CD4-positive, alpha-beta T cell treated with Interleukin-6 for 4 hours (primary cell): ENCODE measurements around the gene SETD3.

Source experiments
- DNase-seq: peaks from one replicate; pipeline ENCODE4 v3.0.0-alpha.2; 2020; ENCODE audit warnings: mixed read lengths

Gene SETD3

GRCh38 chr14:99387880-99388279 is 92.8 kb downstream of the SETD3 start:
- DNase-seq, result no peak

- DNase-seq, result no peak
Measured at GRCh38 chr14:99384450-99385417, 95.9 kb downstream of the SETD3 start.

- no peak for DNase-seq
Measured at GRCh38 chr14:99383472-99384449, 96.9 kb downstream of the SETD3 start.

- no peak for DNase-seq
Measured at GRCh38 chr14:99382781-99383471, 97.7 kb downstream of the SETD3 start.

- no peak for DNase-seq
Measured at GRCh38 chr14:99382071-99382470, 98.6 kb downstream of the SETD3 start.

GRCh38 chr14:99381688-99382060 is 99.0 kb downstream of the SETD3 start:
- no peak for DNase-seq

GRCh38 chr14:99380991-99381687 is 99.5 kb downstream of the SETD3 start:
- DNase-seq, result no peak

GRCh38 chr14:99380402-99380801 is 100.3 kb downstream of the SETD3 start:
- DNase-seq, result no peak

- no peak for DNase-seq
Measured at GRCh38 chr14:99378782-99379214, 101.9 kb downstream of the SETD3 start.

GRCh38 chr14:99377951-99378350 is 102.7 kb downstream of the SETD3 start:
- no peak for DNase-seq

GRCh38 chr14:99374964-99375363 is 105.7 kb downstream of the SETD3 start:
- DNase-seq, result no peak

- no peak for DNase-seq
Measured at GRCh38 chr14:99363616-99364290, 116.9 kb downstream of the SETD3 start.

GRCh38 chr14:99363051-99363450 is 117.6 kb downstream of the SETD3 start:
- no peak for DNase-seq

- DNase-seq, result no peak
Measured at GRCh38 chr14:99361596-99362215, 119.0 kb downstream of the SETD3 start.

GRCh38 chr14:99360774-99361595 is 119.7 kb downstream of the SETD3 start:
- DNase-seq, result no peak

GRCh38 chr14:99359906-99360305 is 120.8 kb downstream of the SETD3 start:
- no peak for DNase-seq

- no peak for DNase-seq
Measured at GRCh38 chr14:99357916-99358390, 122.7 kb downstream of the SETD3 start.

- no peak for DNase-seq
Measured at GRCh38 chr14:99357151-99357915, 123.3 kb downstream of the SETD3 start.

GRCh38 chr14:99356031-99356608 is 124.5 kb downstream of the SETD3 start:
- no peak for DNase-seq
